ENCODE data around the gene PPP1R9B. TPM values are rescaled to one million over a fixed set of nuclear protein-coding genes. Genes with fewer than 3 reads are reported as not detected.

Gene PPP1R9B
- total and polyA plus RNA-seq, 2 experiments from 2014 or later, result 6.2 to 59.4 TPM

DNA sequence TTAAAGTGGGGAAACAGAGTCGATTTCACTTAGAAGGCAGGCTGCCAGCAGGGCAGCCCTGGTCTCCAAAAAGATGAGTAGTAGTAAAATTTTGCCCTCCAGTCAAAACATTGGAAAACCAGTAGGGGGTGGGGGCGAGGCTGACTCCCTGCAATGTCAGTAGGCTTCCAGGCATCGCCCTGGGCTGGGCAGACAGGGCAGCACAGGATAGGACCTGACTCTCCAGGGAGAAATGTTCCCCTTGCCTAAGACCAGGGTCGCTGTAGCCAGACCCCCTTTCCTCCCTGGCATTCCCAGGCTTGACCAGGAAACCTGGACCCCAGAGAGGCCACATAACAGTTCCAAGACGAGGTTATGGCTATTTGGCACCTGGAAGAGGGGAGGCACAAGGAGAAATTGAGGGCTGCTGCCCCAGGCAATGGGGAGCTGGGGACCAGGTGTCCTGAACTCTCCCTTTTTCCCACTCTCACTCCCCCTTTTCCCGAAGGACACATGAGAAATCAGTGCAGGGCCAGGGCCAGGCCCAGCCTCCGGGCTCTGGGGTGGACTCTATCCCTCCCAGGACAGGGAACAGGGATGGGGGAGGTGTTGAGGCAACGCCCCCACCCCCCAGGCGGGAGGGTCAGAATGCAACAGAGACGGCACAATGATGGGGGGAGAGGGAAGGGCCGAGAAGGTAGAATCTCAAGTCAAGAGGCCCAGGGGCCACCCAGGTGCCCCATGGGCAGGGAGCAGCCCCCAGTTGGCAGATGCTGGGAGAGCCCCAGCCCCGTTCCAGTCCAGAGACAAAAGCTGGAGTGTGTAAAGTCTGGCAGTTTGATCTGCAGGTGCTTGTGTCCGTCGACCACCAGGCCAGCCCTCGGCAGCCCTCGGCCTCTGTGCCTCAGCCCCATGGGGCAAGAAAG, 16.0 kb downstream of the PPP1R9B start:
- no peak for DNase-seq (ENCODE audit: low read depth in 1 of 2, low spot score in 1 of 2)
- TF ChIP-seq CTCF (IDR thresholded peaks at IDR 0.05; ENCODE audit: low read depth, low read length), result no peak
- peaks cover 9% of the 10 kb centered on the region for H3K4me1 ChIP-seq (ENCODE audit: low read depth)
- no peak overlapping the region for H3K4me3 ChIP-seq
- H3K36me3 ChIP-seq, result peaks cover 30% of the 10 kb centered on the region
- H3K9me3 ChIP-seq (ENCODE audit: low read depth), result no peaks in the 10 kb centered on the region
- H3K27me3 ChIP-seq, result peaks cover 18% of the 10 kb centered on the region
- H3K27ac ChIP-seq, result no peak overlapping the region

- peaks cover 12% of the 10 kb centered on the region for H3K4me1 ChIP-seq (ENCODE audit: low read depth)
- no peaks in the 10 kb centered on the region for H3K9me3 ChIP-seq (ENCODE audit: low read depth)
- H3K27me3 ChIP-seq, result peaks cover 24% of the 10 kb centered on the region
- peaks cover 23% of the 10 kb centered on the region for H3K36me3 ChIP-seq
- DNase-seq (ENCODE audit: low read depth in 1 of 2, low spot score in 1 of 2), result no peak
- peak overlapping the region; percentile 56 for H3K27ac ChIP-seq
- TF ChIP-seq CTCF (IDR thresholded peaks at IDR 0.05; ENCODE audit: low read depth, low read length), result no peak
- H3K4me3 ChIP-seq, result no peak overlapping the region
These were observed 16.7 kb downstream of the PPP1R9B start for GRCh38 chr17:50133769-50134099.

- H3K4me3 ChIP-seq, result no peak overlapping the region
- peak in 1 of 2 donors; percentile 40 for DNase-seq (ENCODE audit: low read depth in 1 of 2, low spot score in 1 of 2)
These were observed 17.3 kb downstream of the PPP1R9B start for GRCh38 chr17:50133028-50133768.

GRCh38 chr17:50132104-50132794, 18.2 kb downstream of the PPP1R9B start:
- H3K27ac ChIP-seq, result peak overlapping the region; percentile 56
- peaks cover 28% of the 10 kb centered on the region for H3K27me3 ChIP-seq
- DNase-seq (ENCODE audit: low read depth in 1 of 2, low spot score in 1 of 2), result no peak
- no peak overlapping the region for H3K4me3 ChIP-seq
- H3K9me3 ChIP-seq (ENCODE audit: low read depth), result no peaks in the 10 kb centered on the region
- H3K4me1 ChIP-seq (ENCODE audit: low read depth), result peaks cover 12% of the 10 kb centered on the region
- TF ChIP-seq CTCF (IDR thresholded peaks at IDR 0.05; ENCODE audit: low read depth, low read length), result no peak
- H3K36me3 ChIP-seq, result peaks cover 9% of the 10 kb centered on the region

More at GRCh38 chr17:50133028-50133768, 17.3 kb downstream of the PPP1R9B start:
- no peaks in the 10 kb centered on the region for H3K9me3 ChIP-seq (ENCODE audit: low read depth)
- no peak for TF ChIP-seq CTCF (IDR thresholded peaks at IDR 0.05; ENCODE audit: low read depth, low read length)
- H3K36me3 ChIP-seq, result peaks cover 18% of the 10 kb centered on the region
- peaks cover 28% of the 10 kb centered on the region for H3K27me3 ChIP-seq
- peak overlapping the region; percentile 56 for H3K27ac ChIP-seq
- peaks cover 12% of the 10 kb centered on the region for H3K4me1 ChIP-seq (ENCODE audit: low read depth)

- H3K4me1 ChIP-seq (ENCODE audit: low read depth), result peaks cover 12% of the 10 kb centered on the region
- TF ChIP-seq CTCF (IDR thresholded peaks at IDR 0.05; ENCODE audit: low read depth, low read length), result no peak
- peaks cover 2% of the 10 kb centered on the region for H3K36me3 ChIP-seq
- H3K9me3 ChIP-seq (ENCODE audit: low read depth), result no peaks in the 10 kb centered on the region
- H3K27me3 ChIP-seq, result peaks cover 28% of the 10 kb centered on the region
- no peak for DNase-seq (ENCODE audit: low read depth in 1 of 2, low spot score in 1 of 2)
- peak overlapping the region; percentile 33 for H3K4me3 ChIP-seq
- no peak overlapping the region for H3K27ac ChIP-seq
These were observed 19.7 kb downstream of the PPP1R9B start for GRCh38 chr17:50130559-50131305.
